OCI-LY7 (cell line): ENCODE results near the gene KAZN. TPM values are rescaled to one million over a fixed set of nuclear protein-coding genes. Genes with fewer than 3 reads are reported as not detected.

Source experiments
- BruUV-seq: library from RNA; stranded (reverse); fragments of 400-500 nt; replicated peaks from 2 replicates; lab custom pipeline; 2021; lab: Mats Ljungman, UMichigan
- CTCF ChIA-PET: fragments of 300-600 bp; sonication (Branson Sonifier 250); formaldehyde crosslinking; loops from one replicate; lab custom pipeline; 2022; ENCODE audit warnings: antibody characterized with exemption; ENCODE audit not compliant: unreplicated experiment; lab: Charles Lee
- POLR2A ChIA-PET: fragments of 300-600 bp; sonication (Branson Sonifier 250); formaldehyde crosslinking; loops from one replicate; lab custom pipeline; 2022; ENCODE audit warnings: antibody characterized with exemption; lab: Charles Lee
- DNase-seq: peaks from one replicate; pipeline ENCODE4 v3.0.0-alpha.2; 2015; ENCODE audit warnings: low spot score
- H2AFZ ChIP-seq: fragments of 200-600 bp; sonication (generic), shearing (Covaris generic); 2 replicates; pipeline ENCODE4 v1.6.1; 2014; ENCODE audit warnings: mild to moderate bottlenecking, antibody characterized with exemption, low read length, moderate library complexity
- H3K27ac ChIP-seq: fragments of 200-600 bp; sonication (generic); 2 replicates; pipeline ENCODE4 v1.5.1; 2014; ENCODE audit warnings: mixed run types, low read depth, mild to moderate bottlenecking, moderate library complexity, low read length, inconsistent platforms; ENCODE audit not compliant: poor library complexity, severe bottlenecking
- H3K36me3 ChIP-seq: fragments of 200-600 bp; sonication (generic); 2 replicates; pipeline ENCODE4 v1.6.1; 2014; ENCODE audit warnings: mild to moderate bottlenecking, antibody characterized with exemption, low read length, moderate library complexity, mixed read lengths; ENCODE audit not compliant: insufficient read depth
- H3K4me1 ChIP-seq: fragments of 200-600 bp; sonication (generic); 2 replicates; pipeline ENCODE4 v1.5.1; 2014; ENCODE audit warnings: mild to moderate bottlenecking, low read length; ENCODE audit not compliant: insufficient read depth, poor library complexity, severe bottlenecking
- H3K4me2 ChIP-seq: fragments of 200-600 bp; sonication (generic); 2 replicates; pipeline ENCODE4 v1.6.1; 2014; ENCODE audit warnings: mild to moderate bottlenecking, low read length
- H3K4me3 ChIP-seq: fragments of 200-600 bp; sonication (generic); 2 replicates; pipeline ENCODE4 v1.5.1; 2014; ENCODE audit warnings: mild to moderate bottlenecking, low read depth, low read length; ENCODE audit not compliant: poor library complexity, severe bottlenecking
- H3K79me2 ChIP-seq: fragments of 200-600 bp; sonication (generic); 2 replicates; pipeline ENCODE4 v1.6.1; 2016; ENCODE audit warnings: low read depth, mild to moderate bottlenecking, low read length, moderate library complexity, mixed read lengths; ENCODE audit not compliant: insufficient read depth
- H3K9me2 ChIP-seq: fragments of 200-600 bp; sonication (generic); 2 replicates; pipeline ENCODE4 v1.6.1; 2016; ENCODE audit warnings: mild to moderate bottlenecking, low read length, mixed read lengths; ENCODE audit not compliant: insufficient read depth
- H3K9me3 ChIP-seq: fragments of 200-600 bp; sonication (generic); 2 replicates; pipeline ENCODE4 v1.6.1; 2014; ENCODE audit warnings: mild to moderate bottlenecking, mixed run types, low read length, mixed read lengths
- H4K20me1 ChIP-seq: fragments of 200-600 bp; sonication (generic); 2 replicates; pipeline ENCODE4 v1.6.1; 2014; ENCODE audit warnings: mild to moderate bottlenecking, antibody characterized with exemption, low read length, moderate library complexity, mixed read lengths; ENCODE audit not compliant: insufficient read depth
- CTCF ChIP-seq: fragments of 200-600 bp; sonication (generic); conservative IDR thresholded peaks from 2 replicates; pipeline ENCODE4 v1.5.1; 2014; ENCODE audit warnings: mild to moderate bottlenecking, antibody characterized with exemption, low read length, moderate library complexity, mixed read lengths
- EZH2phosphoT487 ChIP-seq: fragments of 200-600 bp; sonication (generic); IDR thresholded peaks from 2 replicates; pipeline ENCODE4 v1.6.1; 2018; ENCODE audit warnings: low read depth, borderline replicate concordance, mild to moderate bottlenecking, mixed run types, antibody characterized with exemption, low read length, moderate library complexity, mixed read lengths
- intact Hi-C: fragments of 100-400 bp; cut with micrococcal nuclease; formaldehyde crosslinking; loops from one replicate; pipeline ENCODE4 v1.10.0; 2022; ENCODE audit not compliant: unreplicated experiment
- total RNA-seq, 2 experiments: library from RNA; depleted of rRNA in 1 of 2; stranded (reverse); fragments of >200 nt in 1 of 2; shearing (Covaris generic) in 1 of 2; gene quantifications; 2 replicates each; pipeline ENCODE4 v1.2.3, GENCODE V29; 2014 to 2022

Gene KAZN
- total RNA-seq, 2 experiments from 2014 or later, result 0.40 to 2.4 TPM

DNA sequence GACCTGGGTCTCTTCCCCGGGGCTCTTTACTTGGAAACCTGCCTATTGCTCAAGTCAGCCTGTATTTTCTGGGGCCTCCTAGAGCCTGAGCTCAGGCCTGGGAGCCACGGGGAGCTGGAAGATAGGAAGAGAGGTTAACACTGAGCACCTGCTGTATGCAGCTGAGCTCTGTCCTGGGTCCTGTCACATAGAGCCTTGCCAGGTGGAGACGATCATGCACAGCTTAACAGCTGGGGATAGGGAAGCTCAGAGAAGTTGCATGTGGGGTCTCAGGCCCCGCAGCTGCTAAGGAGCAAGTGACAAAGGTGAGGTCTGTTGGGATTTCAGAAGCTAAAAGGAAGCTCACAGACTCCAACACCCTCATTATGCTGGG, 427.6 kb downstream of the KAZN start:
- ChIA-PET CTCF (no interaction called here), POLR2A (no interaction called here)
- H3K36me3 ChIP-seq, result no peaks in the 10 kb centered on the region
- H4K20me1 ChIP-seq, result no peaks in the 10 kb centered on the region
- intact Hi-C loops, result loop anchor here (10.0 kb wide), 1 partner anchor 461 kb away; no protein-coding TSS in a partner anchor
- H3K4me2 ChIP-seq, result no peak overlapping the region
- no peak overlapping the region for H3K27ac ChIP-seq
- BruUV-seq, result no TSS peak
- no peak for DNase-seq
- H3K9me3 ChIP-seq, result no peaks in the 10 kb centered on the region
- no peak for TF ChIP-seq EZH2phosphoT487
- no peak for TF ChIP-seq CTCF
- no peaks in the 10 kb centered on the region for H3K79me2 ChIP-seq
- H3K9me2 ChIP-seq, result no peaks in the 10 kb centered on the region
- no peak overlapping the region for H2AFZ ChIP-seq
- H3K4me1 ChIP-seq, result no peaks in the 10 kb centered on the region
- no peak overlapping the region for H3K4me3 ChIP-seq

DNA sequence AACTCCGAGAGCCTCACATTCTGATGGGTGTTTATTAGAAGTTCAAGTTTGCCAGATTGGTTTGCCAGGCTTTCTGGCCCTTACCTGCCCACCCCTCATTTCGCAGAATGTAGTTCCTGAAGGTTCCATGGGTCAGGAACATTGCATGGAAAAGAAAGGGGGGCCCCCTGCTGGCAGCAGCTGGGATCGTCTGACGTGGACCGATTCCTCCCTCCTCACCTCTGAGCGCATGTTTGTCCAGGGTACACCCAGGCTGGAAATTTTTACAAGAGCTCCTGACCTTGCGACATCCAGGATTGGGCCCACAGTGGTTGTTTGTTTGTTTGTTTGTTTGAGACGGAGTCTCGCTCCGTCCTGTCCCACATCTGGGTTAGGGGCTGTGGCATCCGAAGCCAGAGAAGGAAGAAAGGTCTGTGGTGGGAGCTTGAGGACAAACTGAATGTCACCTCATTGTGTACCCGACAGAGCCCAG, 429.1 kb downstream of the KAZN start:
- intact Hi-C loops, result loop anchor here (1.0 to 10.0 kb wide), 2 partner anchors 421 to 463 kb away; no protein-coding TSS in a partner anchor
- TF ChIP-seq CTCF (peak; percentile 93), EZH2phosphoT487 (no peak)
- DNase-seq, result peak; percentile 49
- BruUV-seq, result no TSS peak
- no peaks in the 10 kb centered on the region for H3K36me3 ChIP-seq
- no peaks in the 10 kb centered on the region for H3K9me3 ChIP-seq
- H4K20me1 ChIP-seq, result no peaks in the 10 kb centered on the region
- no peak overlapping the region for H2AFZ ChIP-seq
- no peaks in the 10 kb centered on the region for H3K4me1 ChIP-seq
- H3K4me3 ChIP-seq, result no peak overlapping the region
- CTCF ChIA-PET, result no interaction called here
- H3K27ac ChIP-seq, result no peak overlapping the region
- H3K79me2 ChIP-seq, result no peaks in the 10 kb centered on the region
- POLR2A ChIA-PET, result interaction anchor here (0.6 kb wide), 1 partner anchor 937 kb away, joined by 3 read pairs; no protein-coding TSS in a partner anchor
- H3K4me2 ChIP-seq, result no peak overlapping the region
- no peaks in the 10 kb centered on the region for H3K9me2 ChIP-seq

GRCh38 chr1:15028102-15028501, 429.6 kb downstream of the KAZN start:
- Histone ChIP-seq H3K79me2 (no peaks in the 10 kb centered on the region), H3K4me1 (peaks cover 2% of the 10 kb centered on the region), H3K27ac (no peak overlapping the region), H3K36me3 (no peaks in the 10 kb centered on the region), H4K20me1 (no peaks in the 10 kb centered on the region), H2AFZ (no peak overlapping the region), H3K4me2 (no peak overlapping the region), H3K9me2 (no peaks in the 10 kb centered on the region), H3K4me3 (no peak overlapping the region), H3K9me3 (no peaks in the 10 kb centered on the region)
- ChIA-PET POLR2A (interaction anchor here (0.5 to 0.6 kb wide), 2 partner anchors 937 to 940 kb away, joined by 3 read pairs; no protein-coding TSS in a partner anchor), CTCF (no interaction called here)
- DNase-seq, result no peak
- BruUV-seq, result no TSS peak
- TF ChIP-seq EZH2phosphoT487, result no peak
- no peak for TF ChIP-seq CTCF
- intact Hi-C loops, result loop anchor here (10.0 kb wide), 1 partner anchor 463 kb away; no protein-coding TSS in a partner anchor
